ENCODE measurements around the gene MAGEA8.
"Not testable (repeated sequence)": the region's sequence is repeated elsewhere in the genome, so short reads cannot be mapped to it uniquely, and the experiment has no call there.

MAGEA8 gene

GRCh38 chrX:149881081-149881711, at the start of gene MAGEA8:
Gene MAGEA8, plus strand, starts transcription at chrX:149881183. Its CDS starts 3,090 bp downstream, at chrX:149884273.
- CTCF ChIA-PET, result no interaction called here

GRCh38 chrX:149831473-149831872, 49.5 kb upstream of the MAGEA8 start:
- H3K4me3 ChIP-seq (ENCODE audit: low read depth, low read length), result no peak overlapping the region
- ChIA-PET POLR2A (no interaction called here), CTCF (no interaction called here)
- TF ChIP-seq CTCF (IDR thresholded peaks at IDR 0.05; ENCODE audit: insufficient read depth, low read length, missing control alignments), result no peak
- DNase-seq (ENCODE audit: low read depth, low spot score), result no peak

More at GRCh38 chrX:149881081-149881711, at the start of gene MAGEA8:
- POLR2A ChIA-PET, result no interaction called here
- H3K4me3 ChIP-seq (ENCODE audit: low read depth, low read length), result no peak within 1 kb of the TSS
- DNase-seq (ENCODE audit: low read depth, low spot score), result no peak
- no peak for TF ChIP-seq CTCF (IDR thresholded peaks at IDR 0.05; ENCODE audit: insufficient read depth, low read length, missing control alignments)

GRCh38 chrX:149836728-149837127, 44.3 kb upstream of the MAGEA8 start:
- DNase-seq (ENCODE audit: low read depth, low spot score); POLR2A ChIA-PET; CTCF ChIA-PET; H3K4me3 ChIP-seq (ENCODE audit: low read depth, low read length): not testable (repeated sequence)

GRCh38 chrX:149837167-149837566, 43.8 kb upstream of the MAGEA8 start:
- H3K4me3 ChIP-seq (ENCODE audit: low read depth, low read length), result no peak overlapping the region
- TF ChIP-seq CTCF (IDR thresholded peaks at IDR 0.05; ENCODE audit: insufficient read depth, low read length, missing control alignments), result no peak
- ChIA-PET CTCF (no interaction called here), POLR2A (no interaction called here)
- no peak for DNase-seq (ENCODE audit: low read depth, low spot score)

GRCh38 chrX:149837639-149838038, 43.3 kb upstream of the MAGEA8 start:
- CTCF ChIA-PET, result no interaction called here
- POLR2A ChIA-PET, result no interaction called here
- H3K4me3 ChIP-seq (ENCODE audit: low read depth, low read length), result no peak overlapping the region
- TF ChIP-seq CTCF (IDR thresholded peaks at IDR 0.05; ENCODE audit: insufficient read depth, low read length, missing control alignments), result no peak
- DNase-seq (ENCODE audit: low read depth, low spot score), result no peak

GRCh38 chrX:149841929-149842328, 39.1 kb upstream of the MAGEA8 start:
- no peak for DNase-seq (ENCODE audit: low read depth, low spot score)
- H3K4me3 ChIP-seq (ENCODE audit: low read depth, low read length), result no peak overlapping the region
- no peak for TF ChIP-seq CTCF (IDR thresholded peaks at IDR 0.05; ENCODE audit: insufficient read depth, low read length, missing control alignments)
- POLR2A ChIA-PET, result no interaction called here
- CTCF ChIA-PET, result no interaction called here

- no peak for TF ChIP-seq CTCF (IDR thresholded peaks at IDR 0.05; ENCODE audit: insufficient read depth, low read length, missing control alignments)
- ChIA-PET POLR2A (no interaction called here), CTCF (no interaction called here)
- no peak overlapping the region for H3K4me3 ChIP-seq (ENCODE audit: low read depth, low read length)
- DNase-seq (ENCODE audit: low read depth, low spot score), result no peak
Measured at GRCh38 chrX:149845385-149845784, 35.6 kb upstream of the MAGEA8 start.

Data from AG04449 (cell line).